K562 (cell line): Measurements from ENCODE around the gene SULT2B1. TPM values are rescaled to one million over a fixed set of nuclear protein-coding genes. Genes with fewer than 3 reads are reported as not detected.

Source experiments
- CEBPG ChIP-seq, 3 experiments: fragments of 200-800 bp in 1 of 3; sonication (Bioruptor generic) in 1 of 3; sonication (generic) in 1 of 3; formaldehyde crosslinking in 1 of 3; IDR thresholded peaks in 2 of 3; conservative IDR thresholded peaks in 1 of 3; 2 replicates each; pipeline versions ENCODE4 v1.6.1 to v1.8.0; 2016 to 2022; ENCODE audit warnings: missing compliant biosample characterization in 2 of 3, missing genetic modification characterization in 2 of 3, mild to moderate bottlenecking in 1 of 3, missing genetic modification reagents in 1 of 3
- E2F3 ChIP-seq: fragments of 250-450 bp; sonication (Bioruptor Pico); IDR thresholded peaks from 2 replicates; pipeline ENCODE4 v1.4.0; 2020; ENCODE audit warnings: mild to moderate bottlenecking
- FOXM1 ChIP-seq, 2 experiments: fragments of 450-650 bp in 1 of 2; sonication (generic) in 1 of 2; formaldehyde crosslinking in 1 of 2; IDR thresholded peaks; 2 replicates each; pipeline versions ENCODE4 v1.6.1 to v1.9.0; 2017 to 2022; ENCODE audit warnings: low read depth in 2 of 2, mild to moderate bottlenecking in 2 of 2, missing genetic modification reagents in 1 of 2, moderate library complexity in 1 of 2
- HDAC1 ChIP-seq, 2 experiments: fragments of 450-650 bp; IDR thresholded peaks; 2 replicates each; pipeline ENCODE4 v1.6.1; 2016 to 2017; ENCODE audit warnings: inconsistent platforms in 1 of 2, mild to moderate bottlenecking in 1 of 2, moderate library complexity in 1 of 2
- HEY1 ChIP-seq: fragments of 250-450 bp; sonication (Bioruptor Pico); IDR thresholded peaks from 2 replicates; pipeline ENCODE4 v1.5.0; 2020; ENCODE audit warnings: mild to moderate bottlenecking, moderate library complexity, borderline replicate concordance
- MAFG ChIP-seq: fragments of 450-650 bp; conservative IDR thresholded peaks from 2 replicates; pipeline ENCODE4 v1.6.1; 2016; ENCODE audit warnings: missing genetic modification characterization, missing compliant biosample characterization
- PHF20 ChIP-seq: fragments of 450-650 bp; IDR thresholded peaks from 2 replicates; pipeline ENCODE4 v1.6.1; 2018; ENCODE audit not compliant: partially characterized antibody
- SIRT6 ChIP-seq: IDR thresholded peaks from one replicate; pipeline ENCODE4 v1.6.1; 2012; ENCODE audit warnings: low read depth, mild to moderate bottlenecking, control low read depth, inconsistent platforms, low read length, moderate library complexity
- THRAP3 ChIP-seq: fragments of 450-650 bp; IDR thresholded peaks from 2 replicates; pipeline ENCODE4 v1.6.1; 2016; ENCODE audit warnings: mild to moderate bottlenecking, inconsistent platforms, borderline replicate concordance
- TOE1 ChIP-seq, 2 experiments: fragments of 450-650 bp in 1 of 2; sonication (generic) in 1 of 2; formaldehyde crosslinking in 1 of 2; IDR thresholded peaks; 2 replicates each; pipeline versions ENCODE4 v1.7.1 to v1.8.0; 2016 to 2022; ENCODE audit warnings: borderline replicate concordance in 2 of 2, mild to moderate bottlenecking in 2 of 2, antibody characterized with exemption in 1 of 2, inconsistent platforms in 1 of 2, low read depth in 1 of 2, missing genetic modification reagents in 1 of 2, moderate library complexity in 1 of 2
- ZNF830 ChIP-seq: fragments of 250-450 bp; sonication (Bioruptor Pico); IDR thresholded peaks from 2 replicates; pipeline ENCODE4 v1.5.0; 2021; ENCODE audit warnings: mild to moderate bottlenecking
- polyA plus RNA-seq, 8 experiments: library from polyadenylated mRNA; depleted of rRNA in 4 of 8; stranded (reverse) in 5 of 8; unstranded in 3 of 8; fragments of >200 nt; fragmentation: Nextera tagmentation in 2 of 8; fragmentation: Illumina TruSeq in 1 of 8; extraction: Ambion mirVana in 2 of 8; extraction: Trizol in 1 of 8; gene quantifications; 2 replicates each; pipeline versions ENCODE4 v1.2.1 to v1.2.3, GENCODE V29; 2011 to 2014; ENCODE audit warnings: inconsistent platforms in 1 of 8, missing spikeins in 1 of 8
- total RNA-seq, 7 experiments: library from RNA; depleted of rRNA in 6 of 7; stranded (reverse); fragments of >200 nt in 6 of 7; fragmentation: Illumina TruSeq in 2 of 7; extraction: Trizol in 2 of 7; gene quantifications; 2 replicates each; pipeline versions ENCODE4 v1.2.1 to v1.2.3, GENCODE V29; 2011 to 2021; ENCODE audit warnings: low replicate concordance in 1 of 7
- TF ChIP-seq, protein P1 (sequence below): fragments of 250-450 bp; sonication (Bioruptor Pico); IDR thresholded peaks from 2 replicates; pipeline ENCODE4 v1.6.1; 2021; ENCODE audit warnings: mild to moderate bottlenecking
- TF ChIP-seq, protein P2 (sequence below): fragments of 250-450 bp; sonication (Bioruptor Pico); IDR thresholded peaks from 2 replicates; pipeline ENCODE4 v1.9.0; 2021; ENCODE audit warnings: mild to moderate bottlenecking
- TF ChIP-seq, protein P3 (sequence below): fragments of 450-650 bp; formaldehyde crosslinking; IDR thresholded peaks from 2 replicates; pipeline ENCODE4 v1.4.0; 2020; ENCODE audit warnings: mild to moderate bottlenecking
- TF ChIP-seq, protein P4 (sequence below): fragments of 450-650 bp; formaldehyde crosslinking; IDR thresholded peaks from 2 replicates; pipeline ENCODE4 v1.4.0; 2022; ENCODE audit warnings: missing genetic modification characterization

SULT2B1 gene
- total and polyA plus RNA-seq, 9 of the 15 experiments (the other 6 are each of a cell fraction or from before 2014, with no cell fraction given) = 0.09 to 0.62 (median 0.22) TPM; not detected in 2

DNA sequence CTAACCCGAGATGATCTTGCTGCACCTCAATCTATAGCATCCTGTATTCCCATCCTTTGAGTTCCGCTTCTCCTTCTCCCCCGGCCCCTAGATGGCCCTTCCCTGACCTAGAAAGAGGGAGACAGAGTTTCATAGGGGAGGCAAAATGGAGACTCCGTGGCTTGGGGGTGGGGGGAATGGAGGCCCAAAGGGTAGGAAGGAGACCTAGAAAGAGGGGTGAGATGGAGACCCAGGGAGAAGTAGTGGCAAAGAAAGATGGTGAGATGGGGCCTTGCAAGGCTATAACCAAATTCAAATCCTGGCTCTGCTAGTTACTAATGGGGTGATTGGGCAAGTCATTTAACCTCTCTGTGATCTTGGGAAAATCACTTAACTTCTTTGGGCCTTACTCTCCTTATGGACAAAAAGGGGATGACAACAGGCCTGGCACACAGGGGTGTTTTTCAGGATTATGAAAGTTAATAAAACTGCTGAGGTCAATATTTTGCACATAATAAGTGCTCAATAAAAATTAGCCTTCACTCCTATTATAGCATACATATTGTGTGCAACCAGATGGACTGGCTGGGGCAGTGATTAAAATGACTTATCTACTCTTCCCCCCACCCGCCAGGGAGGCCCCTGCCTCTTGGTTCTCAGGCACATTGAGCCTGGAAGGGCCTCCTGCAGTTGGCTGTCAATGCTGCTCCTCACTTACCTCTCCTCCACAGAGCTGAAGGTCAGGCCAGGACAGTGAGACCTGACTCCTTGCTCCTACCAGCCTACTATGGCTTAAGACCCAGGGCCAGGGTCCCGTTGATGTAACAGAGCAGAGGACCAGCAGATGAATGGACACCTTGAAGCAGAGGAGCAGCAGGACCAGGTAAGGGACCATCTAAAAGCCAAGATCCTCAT is 68.0 kb downstream of the SULT2B1 start (continued):
- TF ChIP-seq PHF20 (peak; percentile 47), SIRT6 (no peak), HDAC1 (IDR thresholded peaks at IDR 0.05) (peak; percentile 54 to 78; a peak in 2 of 4 replicates), MAFG (0 out of 2 replicates have a peak, but pooled peaks have one; percentile 29), E2F3 (CRISPR knock-in tag) (peak; percentile 13; the same call in 1 of the 2 replicates), HEY1 (CRISPR knock-in tag) (0 out of 2 replicates have a peak, but pooled peaks have one; percentile 77), TOE1 (IDR thresholded peaks at IDR 0.05; ENCODE audit: borderline replicate concordance) (0 out of 2 replicates have a peak, but pooled peaks have one; percentile 27), TOE1 (CRISPR knock-in tag; IDR thresholded peaks at IDR 0.05; ENCODE audit: borderline replicate concordance, low read depth) (no peak), THRAP3 (peak; percentile 85; the same call in 1 of the 2 replicates), FOXM1 (IDR thresholded peaks at IDR 0.05; ENCODE audit: low read depth) (0 out of 2 replicates have a peak, but pooled peaks have one; percentile 3), FOXM1 (CRISPR knock-in tag; IDR thresholded peaks at IDR 0.05; ENCODE audit: low read depth) (no peak), CEBPG (CRISPR knock-in tag; IDR thresholded peaks at IDR 0.05) (no peak), CEBPG (tag; conservative IDR thresholded peaks at IDR 0.05 in 1 of 2, IDR thresholded peaks at IDR 0.05 in 1 of 2) (no peak), ZNF830 (peak; percentile 84; the same call in 1 of the 2 replicates)
- TF ChIP-seq, protein P1, sequence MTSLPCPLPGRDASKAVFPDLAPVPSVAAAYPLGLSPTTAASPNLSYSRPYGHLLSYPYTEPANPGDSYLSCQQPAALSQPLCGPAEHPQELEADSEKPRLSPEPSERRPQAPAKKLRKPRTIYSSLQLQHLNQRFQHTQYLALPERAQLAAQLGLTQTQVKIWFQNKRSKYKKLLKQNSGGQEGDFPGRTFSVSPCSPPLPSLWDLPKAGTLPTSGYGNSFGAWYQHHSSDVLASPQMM = no peak
- TF ChIP-seq, protein P2, sequence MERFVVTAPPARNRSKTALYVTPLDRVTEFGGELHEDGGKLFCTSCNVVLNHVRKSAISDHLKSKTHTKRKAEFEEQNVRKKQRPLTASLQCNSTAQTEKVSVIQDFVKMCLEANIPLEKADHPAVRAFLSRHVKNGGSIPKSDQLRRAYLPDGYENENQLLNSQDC (CRISPR knock-in tag) = peak; percentile 0; the same call in 1 of the 2 replicates
- TF ChIP-seq, protein P3, sequence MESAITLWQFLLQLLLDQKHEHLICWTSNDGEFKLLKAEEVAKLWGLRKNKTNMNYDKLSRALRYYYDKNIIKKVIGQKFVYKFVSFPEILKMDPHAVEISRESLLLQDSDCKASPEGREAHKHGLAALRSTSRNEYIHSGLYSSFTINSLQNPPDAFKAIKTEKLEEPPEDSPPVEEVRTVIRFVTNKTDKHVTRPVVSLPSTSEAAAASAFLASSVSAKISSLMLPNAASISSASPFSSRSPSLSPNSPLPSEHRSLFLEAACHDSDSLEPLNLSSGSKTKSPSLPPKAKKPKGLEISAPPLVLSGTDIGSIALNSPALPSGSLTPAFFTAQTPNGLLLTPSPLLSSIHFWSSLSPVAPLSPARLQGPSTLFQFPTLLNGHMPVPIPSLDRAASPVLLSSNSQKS (CRISPR knock-in tag) = no peak
- TF ChIP-seq, protein P4, sequence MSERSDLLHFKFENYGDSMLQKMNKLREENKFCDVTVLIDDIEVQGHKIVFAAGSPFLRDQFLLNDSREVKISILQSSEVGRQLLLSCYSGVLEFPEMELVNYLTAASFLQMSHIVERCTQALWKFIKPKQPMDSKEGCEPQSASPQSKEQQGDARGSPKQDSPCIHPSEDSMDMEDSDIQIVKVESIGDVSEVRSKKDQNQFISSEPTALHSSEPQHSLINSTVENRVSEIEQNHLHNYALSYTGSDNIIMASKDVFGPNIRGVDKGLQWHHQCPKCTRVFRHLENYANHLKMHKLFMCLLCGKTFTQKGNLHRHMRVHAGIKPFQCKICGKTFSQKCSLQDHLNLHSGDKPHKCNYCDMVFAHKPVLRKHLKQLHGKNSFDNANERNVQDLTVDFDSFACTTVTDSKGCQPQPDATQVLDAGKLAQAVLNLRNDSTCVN (CRISPR knock-in tag) = peak; percentile 58; the same call in 1 of the 2 replicates
